Inferior parietal cortex (tissue), 1 donor: Measurements from ENCODE around the gene RETNLB.

Source experiments
- DNase-seq: peaks from one replicate; pipeline ENCODE4 v3.0.0-alpha.2; 2016; ENCODE audit errors: extremely low spot score

Gene RETNLB

GRCh38 chr3:108757404-108757982 is at the start of gene RETNLB:
Gene RETNLB, minus strand, starts transcription at chr3:108757410. Its CDS starts 225 bp downstream, at chr3:108757185.
- DNase-seq, result no peak

GRCh38 chr3:108806316-108806715 is 49.1 kb upstream of the RETNLB start:
- DNase-seq, result no peak

- no peak for DNase-seq
These were observed 47.8 kb upstream of the RETNLB start for GRCh38 chr3:108804966-108805365.

GRCh38 chr3:108804437-108804836 is 47.2 kb upstream of the RETNLB start:
- DNase-seq, result no peak

- no peak for DNase-seq
These were observed 34.3 kb upstream of the RETNLB start for GRCh38 chr3:108791473-108791872.

GRCh38 chr3:108780235-108780634 is 23.0 kb upstream of the RETNLB start:
- DNase-seq, result no peak

GRCh38 chr3:108779496-108779895 is 22.3 kb upstream of the RETNLB start:
- DNase-seq, result no peak

GRCh38 chr3:108775649-108776048 is 18.4 kb upstream of the RETNLB start:
- no peak for DNase-seq

GRCh38 chr3:108767253-108767652 is 10.0 kb upstream of the RETNLB start:
- DNase-seq, result no peak

GRCh38 chr3:108755686-108756085 is 1.5 kb downstream of the RETNLB start:
- DNase-seq, result no peak

GRCh38 chr3:108744762-108745161 is 12.4 kb downstream of the RETNLB start:
- DNase-seq, result no peak

- DNase-seq, result no peak
These were observed 14.3 kb downstream of the RETNLB start for GRCh38 chr3:108742929-108743328.

- no peak for DNase-seq
These were observed 20.4 kb downstream of the RETNLB start for GRCh38 chr3:108736821-108737220.

GRCh38 chr3:108728934-108729333 is 28.3 kb downstream of the RETNLB start:
- DNase-seq, result no peak

- DNase-seq, result no peak
These were observed 29.1 kb downstream of the RETNLB start for GRCh38 chr3:108728105-108728504.

GRCh38 chr3:108724101-108724500 is 33.1 kb downstream of the RETNLB start:
- DNase-seq, result no peak

GRCh38 chr3:108722724-108723123 is 34.5 kb downstream of the RETNLB start:
- no peak for DNase-seq

GRCh38 chr3:108719178-108719806 is 37.9 kb downstream of the RETNLB start:
- DNase-seq, result no peak

GRCh38 chr3:108718454-108718853 is 38.8 kb downstream of the RETNLB start:
- no peak for DNase-seq

- no peak for DNase-seq
These were observed 43.4 kb downstream of the RETNLB start for GRCh38 chr3:108713816-108714215.

GRCh38 chr3:108713009-108713516 is 44.1 kb downstream of the RETNLB start:
- DNase-seq, result no peak
